DND-41 (cell line): Measurements from ENCODE around the gene SST.

Source experiments
- ATAC-seq: fragments of 200-7000 bp; cut with Tn5 transposase; 3 replicates; pipeline ENCODE4 v1.9.1; 2021; ENCODE audit warnings: low read depth; ENCODE audit not compliant: insufficient read depth
- DNase-seq: peaks from one replicate; pipeline ENCODE4 v3.0.0-alpha.2; 2020
- H2AFZ ChIP-seq: 2 replicates; pipeline ENCODE4 v1.6.0; 2012; ENCODE audit warnings: low read depth, low read length
- H3K27ac ChIP-seq: 2 replicates; pipeline ENCODE4 v1.5.1; 2012; ENCODE audit warnings: low read length, inconsistent platforms
- H3K27me3 ChIP-seq: fragments of 200-600 bp; sonication (generic); 2 replicates; pipeline ENCODE4 v1.6.0; 2012; ENCODE audit warnings: low read length, mild to moderate bottlenecking, inconsistent platforms; ENCODE audit not compliant: insufficient read depth, poor library complexity
- H3K36me3 ChIP-seq: 2 replicates; pipeline ENCODE4 v1.5.1; 2012; ENCODE audit warnings: low read length, inconsistent platforms; ENCODE audit not compliant: insufficient read depth
- H3K4me1 ChIP-seq: 2 replicates; pipeline ENCODE4 v1.5.1; 2012; ENCODE audit warnings: mild to moderate bottlenecking, low read length; ENCODE audit not compliant: insufficient read depth
- H3K4me2 ChIP-seq: 2 replicates; pipeline ENCODE4 v1.6.0; 2012; ENCODE audit warnings: mild to moderate bottlenecking, moderate library complexity, low read length, inconsistent platforms; ENCODE audit not compliant: insufficient read depth
- H3K4me3 ChIP-seq, 2 experiments: fragments of 200-600 bp in 1 of 2; shearing (Covaris generic) in 1 of 2; 2 replicates each; pipeline ENCODE4 v1.5.1; 2012 to 2016; ENCODE audit warnings: inconsistent platforms in 2 of 2, low read length in 2 of 2, mild to moderate bottlenecking in 2 of 2, low read depth in 1 of 2, moderate library complexity in 1 of 2
- H3K79me2 ChIP-seq: 2 replicates; pipeline ENCODE4 v1.6.0; 2012; ENCODE audit warnings: low read length, inconsistent platforms; ENCODE audit not compliant: insufficient read depth
- H3K9ac ChIP-seq: 2 replicates; pipeline ENCODE4 v1.6.0; 2012; ENCODE audit warnings: low read depth, mild to moderate bottlenecking, inconsistent platforms, low read length, moderate library complexity
- H3K9me3 ChIP-seq: 2 replicates; pipeline ENCODE4 v1.5.1; 2012; ENCODE audit warnings: low read length, moderate library complexity, mild to moderate bottlenecking, inconsistent platforms; ENCODE audit not compliant: insufficient read depth, severe bottlenecking
- H4K20me1 ChIP-seq: 2 replicates; pipeline ENCODE4 v1.6.0; 2012; ENCODE audit warnings: low read length; ENCODE audit not compliant: insufficient read depth
- EZH2 ChIP-seq: IDR thresholded peaks from 3 replicates; pipeline ENCODE4 v1.6.1; 2012; ENCODE audit warnings: borderline replicate concordance, low read depth, mild to moderate bottlenecking, moderate library complexity, low read length, inconsistent platforms; ENCODE audit not compliant: severe bottlenecking
- TF ChIP-seq, protein P1 (sequence below): IDR thresholded peaks from 2 replicates; pipeline ENCODE4 v1.5.1; 2012; ENCODE audit warnings: borderline replicate concordance, low read length, moderate library complexity, mild to moderate bottlenecking; ENCODE audit not compliant: poor library complexity, severe bottlenecking; ENCODE audit errors: extremely low read depth

The SST gene

GRCh38 chr3:187636528-187636927 lies 33.7 kb downstream of the SST start:
- no peak for DNase-seq
- H3K9ac ChIP-seq, result no peak overlapping the region
- H4K20me1 ChIP-seq, result no peaks in the 10 kb centered on the region
- no peak overlapping the region for H2AFZ ChIP-seq
- H3K27me3 ChIP-seq, result peaks cover 12% of the 10 kb centered on the region
- no peaks in the 10 kb centered on the region for H3K79me2 ChIP-seq
- H3K9me3 ChIP-seq, result no peaks in the 10 kb centered on the region
- H3K4me1 ChIP-seq, result no peaks in the 10 kb centered on the region
- no peak overlapping the region for H3K4me3 ChIP-seq
- ATAC-seq, result no peak
- H3K36me3 ChIP-seq, result no peaks in the 10 kb centered on the region
- no peak overlapping the region for H3K27ac ChIP-seq
- no peak overlapping the region for H3K4me2 ChIP-seq
- TF ChIP-seq, protein P1, sequence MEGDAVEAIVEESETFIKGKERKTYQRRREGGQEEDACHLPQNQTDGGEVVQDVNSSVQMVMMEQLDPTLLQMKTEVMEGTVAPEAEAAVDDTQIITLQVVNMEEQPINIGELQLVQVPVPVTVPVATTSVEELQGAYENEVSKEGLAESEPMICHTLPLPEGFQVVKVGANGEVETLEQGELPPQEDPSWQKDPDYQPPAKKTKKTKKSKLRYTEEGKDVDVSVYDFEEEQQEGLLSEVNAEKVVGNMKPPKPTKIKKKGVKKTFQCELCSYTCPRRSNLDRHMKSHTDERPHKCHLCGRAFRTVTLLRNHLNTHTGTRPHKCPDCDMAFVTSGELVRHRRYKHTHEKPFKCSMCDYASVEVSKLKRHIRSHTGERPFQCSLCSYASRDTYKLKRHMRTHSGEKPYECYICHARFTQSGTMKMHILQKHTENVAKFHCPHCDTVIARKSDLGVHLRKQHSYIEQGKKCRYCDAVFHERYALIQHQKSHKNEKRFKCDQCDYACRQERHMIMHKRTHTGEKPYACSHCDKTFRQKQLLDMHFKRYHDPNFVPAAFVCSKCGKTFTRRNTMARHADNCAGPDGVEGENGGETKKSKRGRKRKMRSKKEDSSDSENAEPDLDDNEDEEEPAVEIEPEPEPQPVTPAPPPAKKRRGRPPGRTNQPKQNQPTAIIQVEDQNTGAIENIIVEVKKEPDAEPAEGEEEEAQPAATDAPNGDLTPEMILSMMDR, result no peak
- no peak for TF ChIP-seq EZH2

GRCh38 chr3:187630404-187630803 lies 39.8 kb downstream of the SST start:
- ATAC-seq (no peak), DNase-seq (no peak)
- TF ChIP-seq, protein P1, result no peak
- TF ChIP-seq EZH2, result no peak
- Histone ChIP-seq H3K4me1 (no peaks in the 10 kb centered on the region), H3K4me2 (no peak overlapping the region), H3K27ac (no peak overlapping the region), H3K9ac (no peak overlapping the region), H3K4me3 (no peak overlapping the region), H3K27me3 (peaks cover 9% of the 10 kb centered on the region), H3K36me3 (no peaks in the 10 kb centered on the region), H2AFZ (no peak overlapping the region), H3K9me3 (no peaks in the 10 kb centered on the region), H3K79me2 (no peaks in the 10 kb centered on the region), H4K20me1 (no peaks in the 10 kb centered on the region)

- Histone ChIP-seq H2AFZ (no peak overlapping the region), H3K36me3 (no peaks in the 10 kb centered on the region), H4K20me1 (no peaks in the 10 kb centered on the region), H3K9me3 (no peaks in the 10 kb centered on the region), H3K4me2 (no peak overlapping the region), H3K27me3 (peaks cover 9% of the 10 kb centered on the region), H3K27ac (no peak overlapping the region), H3K4me1 (no peaks in the 10 kb centered on the region), H3K4me3 (no peak overlapping the region), H3K79me2 (no peaks in the 10 kb centered on the region), H3K9ac (no peak overlapping the region)
- TF ChIP-seq EZH2, result no peak
- TF ChIP-seq, protein P1, result no peak
- ATAC-seq, result no peak
- no peak for DNase-seq
Observed at GRCh38 chr3:187629711-187630110, 40.5 kb downstream of the SST start.

GRCh38 chr3:187628169-187628568 lies 42.0 kb downstream of the SST start:
- no peak for TF ChIP-seq EZH2
- TF ChIP-seq, protein P1, result no peak
- no peaks in the 10 kb centered on the region for H3K36me3 ChIP-seq
- no peaks in the 10 kb centered on the region for H4K20me1 ChIP-seq
- H3K27ac ChIP-seq, result no peak overlapping the region
- H3K9me3 ChIP-seq, result no peaks in the 10 kb centered on the region
- DNase-seq, result no peak
- H3K27me3 ChIP-seq, result peaks cover 17% of the 10 kb centered on the region
- H3K9ac ChIP-seq, result no peak overlapping the region
- H2AFZ ChIP-seq, result no peak overlapping the region
- H3K4me3 ChIP-seq, result no peak overlapping the region
- no peaks in the 10 kb centered on the region for H3K4me1 ChIP-seq
- ATAC-seq, result no peak
- no peaks in the 10 kb centered on the region for H3K79me2 ChIP-seq
- H3K4me2 ChIP-seq, result no peak overlapping the region
